H9 (cell line): ENCODE results near the gene UBIAD1. TPM values are rescaled to one million over a fixed set of nuclear protein-coding genes. Genes with fewer than 3 reads are reported as not detected.

Source experiments
- DNase-seq: peaks from one replicate; pipeline ENCODE4 v3.0.0-alpha.2; 2017
- H2AFZ ChIP-seq: one replicate; pipeline ENCODE4 v1.6.1; 2013; ENCODE audit warnings: mild to moderate bottlenecking, low read length, control low read depth, moderate library complexity
- H2AK5ac ChIP-seq: 2 replicates; pipeline ENCODE4 v1.6.1; 2013; ENCODE audit warnings: low read length, control low read depth, mixed read lengths; ENCODE audit not compliant: insufficient read length
- H2BK120ac ChIP-seq: one replicate; pipeline ENCODE4 v1.6.1; 2013; ENCODE audit warnings: low read depth, mild to moderate bottlenecking, low read length, control low read depth, inconsistent platforms; ENCODE audit not compliant: poor library complexity, severe bottlenecking
- H2BK12ac ChIP-seq: 2 replicates; pipeline ENCODE4 v1.6.1; 2013; ENCODE audit warnings: low read length, control low read depth, mixed read lengths, low read depth; ENCODE audit not compliant: insufficient read length
- H2BK15ac ChIP-seq: 2 replicates; pipeline ENCODE4 v1.6.1; 2013; ENCODE audit warnings: low read depth, low read length, control low read depth
- H2BK20ac ChIP-seq: one replicate; pipeline ENCODE4 v1.6.1; 2013; ENCODE audit warnings: low read depth, mild to moderate bottlenecking, low read length, control low read depth, inconsistent platforms; ENCODE audit not compliant: poor library complexity, severe bottlenecking
- H2BK5ac ChIP-seq: 2 replicates; pipeline ENCODE4 v1.6.1; 2013; ENCODE audit warnings: low read length, control low read depth, mixed read lengths; ENCODE audit not compliant: insufficient read length
- H3K14ac ChIP-seq: 2 replicates; pipeline ENCODE4 v1.6.1; 2013; ENCODE audit warnings: low read length, control low read depth; ENCODE audit not compliant: insufficient read depth
- H3K18ac ChIP-seq: 2 replicates; pipeline ENCODE4 v1.6.1; 2013; ENCODE audit warnings: low read depth, mild to moderate bottlenecking, mixed read lengths, low read length, control low read depth; ENCODE audit not compliant: insufficient read length
- H3K23ac ChIP-seq: 2 replicates; pipeline ENCODE4 v1.6.1; 2013; ENCODE audit warnings: low read length, control low read depth, mixed read lengths, low read depth; ENCODE audit not compliant: insufficient read length
- H3K23me2 ChIP-seq: 2 replicates; pipeline ENCODE4 v1.6.1; 2013; ENCODE audit warnings: low read depth, mild to moderate bottlenecking, mixed read lengths, low read length, control low read depth; ENCODE audit not compliant: insufficient read length, poor library complexity, severe bottlenecking
- H3K27ac ChIP-seq: 2 replicates; pipeline ENCODE4 v1.5.1; 2013; ENCODE audit warnings: low read length, control low read depth, mixed read lengths, low read depth; ENCODE audit not compliant: insufficient read length
- H3K27me3 ChIP-seq: 2 replicates; pipeline ENCODE4 v1.6.1; 2013; ENCODE audit warnings: low read length, control low read depth, inconsistent platforms; ENCODE audit not compliant: insufficient read depth
- H3K4ac ChIP-seq: 2 replicates; pipeline ENCODE4 v1.6.1; 2013; ENCODE audit warnings: low read depth, mild to moderate bottlenecking, control low read depth, inconsistent platforms, low read length, moderate library complexity
- H3K4me1 ChIP-seq: 2 replicates; pipeline ENCODE4 v1.6.1; 2013; ENCODE audit warnings: low read length, control low read depth, inconsistent platforms; ENCODE audit not compliant: insufficient read depth
- H3K4me2 ChIP-seq: 2 replicates; pipeline ENCODE4 v1.6.1; 2013; ENCODE audit warnings: low read length, control low read depth, mixed read lengths; ENCODE audit not compliant: insufficient read length, insufficient read depth
- H3K56ac ChIP-seq: 2 replicates; pipeline ENCODE4 v1.6.1; 2013; ENCODE audit warnings: low read depth, mild to moderate bottlenecking, mixed read lengths, low read length, control low read depth; ENCODE audit not compliant: insufficient read length
- H3K79me1 ChIP-seq: 2 replicates; pipeline ENCODE4 v1.6.1; 2013; ENCODE audit warnings: low read depth, mild to moderate bottlenecking, moderate library complexity, low read length, control low read depth, inconsistent platforms; ENCODE audit not compliant: insufficient read depth, poor library complexity, severe bottlenecking
- H3K79me2 ChIP-seq: 2 replicates; pipeline ENCODE4 v1.6.1; 2013; ENCODE audit warnings: low read length, control low read depth, inconsistent platforms; ENCODE audit not compliant: insufficient read depth
- H3K9ac ChIP-seq: 2 replicates; pipeline ENCODE4 v1.6.1; 2013; ENCODE audit warnings: low read length, control low read depth, mixed read lengths; ENCODE audit not compliant: insufficient read length; ENCODE audit errors: extremely low read depth
- H3K9me3 ChIP-seq: one replicate; pipeline ENCODE4 v1.6.1; 2013; ENCODE audit warnings: low read depth, low read length, inconsistent platforms; ENCODE audit not compliant: control insufficient read depth
- H3T11ph ChIP-seq: one replicate; pipeline ENCODE4 v1.6.1; 2013; ENCODE audit warnings: mild to moderate bottlenecking, low read length, control low read depth, inconsistent platforms
- H4K20me1 ChIP-seq: one replicate; pipeline ENCODE4 v1.6.1; 2013; ENCODE audit not compliant: control insufficient read depth, insufficient read length, insufficient read depth
- H4K5ac ChIP-seq: 2 replicates; pipeline ENCODE4 v1.6.1; 2013; ENCODE audit warnings: low read depth, mild to moderate bottlenecking, mixed read lengths, low read length, control low read depth; ENCODE audit not compliant: insufficient read length
- H4K8ac ChIP-seq: replicated peaks from 2 replicates; pipeline ENCODE4 v1.6.1; 2013; ENCODE audit warnings: low read length, control low read depth, mixed read lengths, low read depth; ENCODE audit not compliant: insufficient read length
- H4K91ac ChIP-seq: 2 replicates; pipeline ENCODE4 v1.6.1; 2013; ENCODE audit warnings: low read depth, mild to moderate bottlenecking, moderate library complexity, mixed read lengths, low read length, control low read depth; ENCODE audit not compliant: insufficient read length
- H3K27ac Mint-ChIP-seq, 3 experiments: 2 replicates in 2 of 3; 3 replicates in 1 of 3; pipeline ENCODE4 v1.8.0; 2020 to 2021; ENCODE audit warnings: mixed read lengths in 3 of 3, mild to moderate bottlenecking in 1 of 3, moderate library complexity in 1 of 3
- H3K27me3 Mint-ChIP-seq: 2 replicates; pipeline ENCODE4 v1.8.0; 2021; ENCODE audit warnings: low read depth, mild to moderate bottlenecking, moderate library complexity, mixed read lengths
- H3K36me3 Mint-ChIP-seq, 3 experiments: 2 replicates in 2 of 3; 3 replicates in 1 of 3; pipeline ENCODE4 v1.8.0; 2020 to 2021; ENCODE audit warnings: low read depth in 3 of 3, mixed read lengths in 3 of 3; ENCODE audit not compliant: insufficient read depth in 1 of 3
- H3K4me1 Mint-ChIP-seq, 2 experiments: 2 replicates each; pipeline ENCODE4 v1.8.0; 2020; ENCODE audit warnings: mixed read lengths in 2 of 2
- H3K4me3 Mint-ChIP-seq, 2 experiments: 2 replicates in 1 of 2; 3 replicates in 1 of 2; pipeline ENCODE4 v1.8.0; 2020 to 2021; ENCODE audit warnings: mild to moderate bottlenecking in 2 of 2, mixed read lengths in 2 of 2, moderate library complexity in 1 of 2
- H3K9me3 Mint-ChIP-seq, 2 experiments: 2 replicates in 1 of 2; 3 replicates in 1 of 2; pipeline ENCODE4 v1.8.0; 2020; ENCODE audit warnings: mild to moderate bottlenecking in 2 of 2, mixed read lengths in 2 of 2, moderate library complexity in 1 of 2
- WGBS: extraction: QIAGEN DNeasy Blood & Tissue Kit; methylation state at CpG from one replicate; pipeline ENCODE4 v1.1.7; 2013; ENCODE audit warnings: missing lambda C conversion rate, low lambda C conversion rate, mixed read lengths; ENCODE audit not compliant: insufficient read length; ENCODE audit errors: extremely low coverage; 5-methylcytosine and 5-hydroxymethylcytosine counted together
- total RNA-seq: library from RNA; stranded (reverse); gene quantifications from 2 replicates; pipeline ENCODE4 v1.2.1, GENCODE V29; 2021
- TF ChIP-seq, protein P1 (sequence below): fragments of 200-600 bp; sonication (generic); conservative IDR thresholded peaks from 3 replicates; pipeline ENCODE4 v1.8.0; 2021; ENCODE audit warnings: antibody characterized with exemption, mild to moderate bottlenecking

Gene UBIAD1
- total RNA-seq, 1 experiment from 2014 or later = 30.2 TPM

DNA sequence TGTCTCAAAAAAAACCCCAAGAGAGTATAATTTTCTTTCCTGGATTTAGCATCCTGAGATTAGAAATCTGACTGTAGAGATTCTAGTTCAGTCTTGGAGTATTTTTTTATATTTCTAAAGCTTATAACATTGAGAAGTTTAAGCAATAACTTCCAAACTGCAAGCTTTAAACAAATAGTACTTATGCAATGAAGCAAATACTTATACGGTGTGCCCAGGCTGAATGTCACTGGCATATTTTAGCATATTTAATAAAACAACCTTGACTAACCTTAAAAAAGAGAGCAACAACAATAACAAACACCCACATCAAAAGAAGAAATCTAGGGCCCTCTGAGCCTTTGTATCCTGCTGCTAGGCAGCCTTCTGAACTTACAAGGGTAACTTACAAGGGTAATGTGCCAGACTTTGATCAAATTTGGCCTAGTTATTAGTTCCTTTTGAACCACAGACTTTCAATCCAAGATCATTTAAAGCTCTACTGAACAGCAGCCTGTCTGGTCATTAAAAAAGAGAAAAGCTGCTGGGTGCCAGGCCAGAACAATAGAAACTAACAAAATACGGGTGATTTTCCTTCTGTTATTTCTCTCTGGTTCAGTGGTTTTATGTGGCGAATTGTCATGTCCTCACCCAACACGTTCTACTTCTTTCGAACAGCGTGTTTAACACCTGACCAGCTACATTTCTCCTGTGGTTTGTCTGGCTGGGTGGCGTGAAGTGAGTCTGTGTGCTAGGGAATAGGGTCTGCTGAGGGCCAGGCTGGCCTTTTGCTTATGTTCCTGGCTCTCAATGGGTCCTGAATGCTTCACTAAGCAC lies 26.9 kb upstream of the UBIAD1 start:
- Mint-ChIP-seq H3K4me1 (peaks cover 0 to 2% of the 10 kb centered on the region in 2 experiments; a peak in 1 of 4 replicates), H3K27ac (no peak overlapping the region; a peak in 1 of 7 replicates), H3K36me3 (peaks cover 28 to 79% (median 54%) of the 10 kb centered on the region in 3 experiments), H3K4me3 (no peak overlapping the region), H3K9me3 (peaks cover 6 to 7% of the 10 kb centered on the region in 2 experiments; a peak in 4 of 5 replicates), H3K27me3 (no peaks in the 10 kb centered on the region)
- no peaks in the 10 kb centered on the region for H3K27me3 ChIP-seq
- no peak overlapping the region for H3K4ac ChIP-seq
- H3K4me1 ChIP-seq = no peaks in the 10 kb centered on the region
- H3K9ac ChIP-seq = no peak overlapping the region
- H3K9me3 ChIP-seq = no peaks in the 10 kb centered on the region
- no peak overlapping the region for H2BK12ac ChIP-seq
- H3K79me1 ChIP-seq = no peaks in the 10 kb centered on the region
- H3K56ac ChIP-seq = no peak overlapping the region
- H3K4me2 ChIP-seq = no peak overlapping the region
- no peak for DNase-seq
- H2AK5ac ChIP-seq = no peak overlapping the region
- H2AFZ ChIP-seq = no peak overlapping the region
- no peak overlapping the region for H4K5ac ChIP-seq
- H3K23me2 ChIP-seq = no peaks in the 10 kb centered on the region
- H4K20me1 ChIP-seq = no peaks in the 10 kb centered on the region
- no peak overlapping the region for H2BK15ac ChIP-seq
- TF ChIP-seq, protein P1, sequence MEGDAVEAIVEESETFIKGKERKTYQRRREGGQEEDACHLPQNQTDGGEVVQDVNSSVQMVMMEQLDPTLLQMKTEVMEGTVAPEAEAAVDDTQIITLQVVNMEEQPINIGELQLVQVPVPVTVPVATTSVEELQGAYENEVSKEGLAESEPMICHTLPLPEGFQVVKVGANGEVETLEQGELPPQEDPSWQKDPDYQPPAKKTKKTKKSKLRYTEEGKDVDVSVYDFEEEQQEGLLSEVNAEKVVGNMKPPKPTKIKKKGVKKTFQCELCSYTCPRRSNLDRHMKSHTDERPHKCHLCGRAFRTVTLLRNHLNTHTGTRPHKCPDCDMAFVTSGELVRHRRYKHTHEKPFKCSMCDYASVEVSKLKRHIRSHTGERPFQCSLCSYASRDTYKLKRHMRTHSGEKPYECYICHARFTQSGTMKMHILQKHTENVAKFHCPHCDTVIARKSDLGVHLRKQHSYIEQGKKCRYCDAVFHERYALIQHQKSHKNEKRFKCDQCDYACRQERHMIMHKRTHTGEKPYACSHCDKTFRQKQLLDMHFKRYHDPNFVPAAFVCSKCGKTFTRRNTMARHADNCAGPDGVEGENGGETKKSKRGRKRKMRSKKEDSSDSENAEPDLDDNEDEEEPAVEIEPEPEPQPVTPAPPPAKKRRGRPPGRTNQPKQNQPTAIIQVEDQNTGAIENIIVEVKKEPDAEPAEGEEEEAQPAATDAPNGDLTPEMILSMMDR = no peak
- no peak overlapping the region for H3K18ac ChIP-seq
- H3K79me2 ChIP-seq = no peaks in the 10 kb centered on the region
- H3K23ac ChIP-seq = no peak overlapping the region
- no peak overlapping the region for H4K91ac ChIP-seq
- no CpG with 5 or more reads among the region's 7 CpGs for WGBS
- no peak overlapping the region for H4K8ac ChIP-seq
- no peak overlapping the region for H3T11ph ChIP-seq
- H2BK20ac ChIP-seq = no peak overlapping the region
- H2BK120ac ChIP-seq = no peak overlapping the region
- no peak overlapping the region for H3K27ac ChIP-seq
- no peak overlapping the region for H3K14ac ChIP-seq
- no peak overlapping the region for H2BK5ac ChIP-seq
